Measurements from ENCODE around the gene RNF11. TPM values are rescaled to one million over a fixed set of nuclear protein-coding genes. Genes with fewer than 3 reads are reported as not detected.
"Not testable (repeated sequence)": the region's sequence is repeated elsewhere in the genome, so short reads cannot be mapped to it uniquely, and the experiment has no call there.

Gene RNF11
- total RNA-seq (2014; rRNA removed; shearing (Covaris generic)) = 104 and 110 TPM in 2 replicates

GRCh38 chr1:51235673-51236530 lies at the start of gene RNF11:
Gene RNF11 (plus strand): TSS chr1:51236273. CDS start chr1:51236757, 484 bp downstream.
- peak; percentile 71 for DNase-seq (ENCODE audit: low spot score)

GRCh38 chr1:51188230-51188629 lies 47.8 kb upstream of the RNF11 start:
- no peak for DNase-seq (ENCODE audit: low spot score)

- peak; percentile 66 for DNase-seq (ENCODE audit: low spot score)
These were observed 46.5 kb upstream of the RNF11 start for GRCh38 chr1:51189421-51190073.

GRCh38 chr1:51190961-51191360 lies 45.1 kb upstream of the RNF11 start:
- no peak for DNase-seq (ENCODE audit: low spot score)

- DNase-seq (ENCODE audit: low spot score) = peak; percentile 70
These were observed 43.7 kb upstream of the RNF11 start for GRCh38 chr1:51192213-51192843.

- DNase-seq (ENCODE audit: low spot score) = no peak
These were observed 42.5 kb upstream of the RNF11 start for GRCh38 chr1:51193564-51193963.

GRCh38 chr1:51203121-51203873 lies 32.8 kb upstream of the RNF11 start:
- DNase-seq (ENCODE audit: low spot score) = no peak

- no peak for DNase-seq (ENCODE audit: low spot score)
These were observed 32.2 kb upstream of the RNF11 start for GRCh38 chr1:51203874-51204245.

- no peak for DNase-seq (ENCODE audit: low spot score)
These were observed 26.0 kb upstream of the RNF11 start for GRCh38 chr1:51210055-51210454.

- DNase-seq (ENCODE audit: low spot score) = no peak
These were observed 25.4 kb upstream of the RNF11 start for GRCh38 chr1:51210676-51211075.

GRCh38 chr1:51214615-51215131 lies 21.4 kb upstream of the RNF11 start:
- no peak for DNase-seq (ENCODE audit: low spot score)

GRCh38 chr1:51215169-51215568 lies 20.9 kb upstream of the RNF11 start:
- no peak for DNase-seq (ENCODE audit: low spot score)

- DNase-seq (ENCODE audit: low spot score) = no peak
These were observed 19.4 kb upstream of the RNF11 start for GRCh38 chr1:51216631-51217030.

- DNase-seq (ENCODE audit: low spot score) = no peak
These were observed 19.0 kb upstream of the RNF11 start for GRCh38 chr1:51217101-51217500.

GRCh38 chr1:51218570-51218969 lies 17.5 kb upstream of the RNF11 start:
- DNase-seq (ENCODE audit: low spot score) = no peak

- no peak for DNase-seq (ENCODE audit: low spot score)
These were observed 17.1 kb upstream of the RNF11 start for GRCh38 chr1:51219022-51219421.

- not testable (repeated sequence) for DNase-seq (ENCODE audit: low spot score)
These were observed 14.5 kb upstream of the RNF11 start for GRCh38 chr1:51221529-51221928.

GRCh38 chr1:51222136-51222787 lies 13.8 kb upstream of the RNF11 start:
- no peak for DNase-seq (ENCODE audit: low spot score)

GRCh38 chr1:51222809-51223208 lies 13.3 kb upstream of the RNF11 start:
- DNase-seq (ENCODE audit: low spot score) = no peak

- no peak for DNase-seq (ENCODE audit: low spot score)
These were observed 11.8 kb upstream of the RNF11 start for GRCh38 chr1:51224255-51224654.
